Activated CD4-positive, alpha-beta memory T cell treated with anti-CD3 and anti-CD28 coated beads, Interleukin-2, amount 10 ng/mL, durations not matched to agents 7 days and 5 days (primary cell): Measurements from ENCODE around the gene GP1BB. TPM values are rescaled to one million over a fixed set of nuclear protein-coding genes. Genes with fewer than 3 reads are reported as not detected.

ENCODE experiments used
- CTCF ChIA-PET: fragments of 350-600 bp; sonication (Branson Sonifier 250); formaldehyde crosslinking; loops from one replicate; lab custom pipeline; 2021; ENCODE audit warnings: antibody characterized with exemption, inconsistent platforms; lab: Charles Lee
- POLR2A ChIA-PET: fragments of 350-600 bp; sonication (Branson Sonifier 250); formaldehyde crosslinking; loops from one replicate; lab custom pipeline; 2021; ENCODE audit warnings: antibody characterized with exemption; lab: Charles Lee
- DNase-seq: peaks from one replicate; pipeline ENCODE4 v3.0.0-alpha.2; 2020
- H3K27ac Mint-ChIP-seq: one replicate; pipeline ENCODE4 v1.8.0; 2021; ENCODE audit warnings: mild to moderate bottlenecking, mixed read lengths
- H3K27me3 Mint-ChIP-seq: one replicate; pipeline ENCODE4 v1.8.0; 2021; ENCODE audit warnings: mixed read lengths
- H3K36me3 Mint-ChIP-seq: one replicate; pipeline ENCODE4 v1.8.0; 2021; ENCODE audit warnings: low read depth, mixed read lengths
- H3K4me1 Mint-ChIP-seq: one replicate; pipeline ENCODE4 v1.8.0; 2021; ENCODE audit warnings: mixed read lengths
- H3K4me3 Mint-ChIP-seq: one replicate; pipeline ENCODE4 v1.8.0; 2021; ENCODE audit warnings: mild to moderate bottlenecking, mixed read lengths
- H3K9me3 Mint-ChIP-seq: one replicate; pipeline ENCODE4 v1.8.0; 2021; ENCODE audit warnings: mixed read lengths
- total RNA-seq, 2 experiments: library from RNA; stranded (reverse); gene quantifications; one replicate each; pipeline ENCODE4 v1.2.3, GENCODE V29; 2021

The GP1BB gene
- total RNA-seq, 2 experiments from 2014 or later = not detected

DNA sequence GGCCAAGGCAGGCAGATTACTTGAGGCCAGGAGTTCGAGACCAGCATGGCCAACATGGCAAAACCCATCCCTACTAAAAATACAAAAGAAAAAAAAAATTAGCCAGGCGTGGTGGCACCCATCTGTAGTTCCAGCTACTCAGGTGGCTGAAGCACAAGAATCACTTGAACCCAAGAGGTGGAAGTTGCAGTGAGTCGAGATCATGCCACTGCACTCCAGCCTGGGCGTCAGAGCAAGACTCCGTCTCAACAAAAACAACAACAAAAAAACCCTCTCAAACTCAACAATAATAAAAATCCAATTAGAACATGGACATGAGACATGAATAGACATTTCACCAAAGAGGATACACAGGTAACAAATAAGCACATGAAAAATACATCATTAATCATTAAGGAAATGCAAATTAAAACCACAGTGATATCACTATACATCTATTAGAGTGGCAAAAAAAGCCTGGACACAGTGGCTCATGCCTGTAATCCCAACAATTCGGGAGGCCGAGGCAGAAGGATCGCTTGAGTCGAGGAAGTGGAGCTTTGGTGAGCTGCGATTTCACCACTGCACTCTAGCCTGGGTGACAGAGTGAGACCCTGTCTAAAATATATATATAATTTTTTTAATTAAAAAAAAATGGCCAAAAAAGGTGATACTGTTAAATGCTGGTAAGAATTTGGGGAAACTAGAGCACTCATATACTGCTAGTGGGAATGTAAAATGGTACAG lies 21.8 kb upstream of the GP1BB start:
- Mint-ChIP-seq H3K27me3 (peaks cover 3% of the 10 kb centered on the region), H3K36me3 (no peaks in the 10 kb centered on the region), H3K9me3 (no peaks in the 10 kb centered on the region), H3K27ac (no peak overlapping the region), H3K4me1 (no peaks in the 10 kb centered on the region), H3K4me3 (no peak overlapping the region)
- ChIA-PET POLR2A (no interaction called here), CTCF (no interaction called here)
- DNase-seq = no peak

DNA sequence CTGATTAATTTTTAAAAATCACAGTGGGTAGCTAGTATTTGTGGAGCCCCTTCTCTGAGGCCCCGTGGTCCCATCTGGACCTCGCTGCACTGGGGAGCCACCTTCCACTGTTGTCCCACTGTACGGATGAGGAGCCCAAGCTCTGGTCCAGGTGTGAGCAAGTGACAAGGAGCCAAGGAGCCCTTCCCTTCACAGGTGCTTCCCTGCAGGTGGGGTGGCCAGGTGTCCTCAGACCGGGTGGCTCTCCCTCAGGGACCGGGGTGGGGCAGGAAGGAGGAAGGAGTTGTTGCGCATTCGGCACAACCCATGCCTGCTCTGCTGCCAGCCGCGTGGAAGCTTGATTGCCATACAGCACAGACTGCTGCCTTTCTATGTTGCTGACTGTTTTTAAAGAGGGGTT lies 19.5 kb upstream of the GP1BB start:
- POLR2A ChIA-PET = no interaction called here

DNA sequence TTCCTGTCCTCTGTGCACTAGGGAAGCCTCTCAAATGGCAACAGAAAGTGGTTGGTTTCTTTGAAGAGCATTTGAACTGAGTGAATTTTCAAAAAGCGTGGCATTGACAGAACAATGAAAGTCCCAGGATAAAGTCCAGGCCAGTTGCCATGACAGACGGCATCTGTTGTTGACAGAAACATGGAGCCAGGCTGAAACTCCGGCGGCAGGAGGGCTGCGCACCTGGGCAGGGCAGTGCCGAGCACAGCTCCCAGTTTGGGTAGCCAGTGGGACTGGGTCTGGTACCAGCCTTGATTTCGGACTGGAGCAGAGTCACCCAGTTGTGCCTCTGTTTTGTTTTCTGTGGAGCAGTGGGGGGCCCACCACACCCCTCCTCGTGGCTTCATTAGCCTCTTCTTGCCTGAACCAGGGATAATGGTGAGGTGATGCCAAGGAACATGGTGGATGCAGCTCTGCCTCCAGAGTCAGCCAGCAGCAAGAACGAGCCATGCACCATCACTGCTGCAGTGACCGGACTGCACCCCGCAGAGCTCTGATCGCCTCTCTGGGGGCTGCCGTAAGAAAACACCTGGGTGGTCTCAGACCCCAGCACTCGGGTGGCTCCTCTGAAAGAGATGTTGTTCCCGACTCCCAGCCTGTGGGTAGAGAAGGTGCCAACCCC lies 18.9 kb upstream of the GP1BB start:
- POLR2A ChIA-PET = no interaction called here
- H3K4me1 Mint-ChIP-seq = no peaks in the 10 kb centered on the region
- no peaks in the 10 kb centered on the region for H3K36me3 Mint-ChIP-seq
- no peak overlapping the region for H3K27ac Mint-ChIP-seq
- DNase-seq = no peak
- CTCF ChIA-PET = no interaction called here
- no peak overlapping the region for H3K4me3 Mint-ChIP-seq
- no peaks in the 10 kb centered on the region for H3K9me3 Mint-ChIP-seq
- peaks cover 1% of the 10 kb centered on the region for H3K27me3 Mint-ChIP-seq

More for the DNA sequence above, 19.5 kb upstream of the GP1BB start:
- no peak overlapping the region for H3K4me3 Mint-ChIP-seq
- H3K27me3 Mint-ChIP-seq = peaks cover 1% of the 10 kb centered on the region
- no peaks in the 10 kb centered on the region for H3K9me3 Mint-ChIP-seq
- no peak overlapping the region for H3K27ac Mint-ChIP-seq
- no peaks in the 10 kb centered on the region for H3K4me1 Mint-ChIP-seq
- no peak for DNase-seq
- CTCF ChIA-PET = no interaction called here
- no peaks in the 10 kb centered on the region for H3K36me3 Mint-ChIP-seq

DNA sequence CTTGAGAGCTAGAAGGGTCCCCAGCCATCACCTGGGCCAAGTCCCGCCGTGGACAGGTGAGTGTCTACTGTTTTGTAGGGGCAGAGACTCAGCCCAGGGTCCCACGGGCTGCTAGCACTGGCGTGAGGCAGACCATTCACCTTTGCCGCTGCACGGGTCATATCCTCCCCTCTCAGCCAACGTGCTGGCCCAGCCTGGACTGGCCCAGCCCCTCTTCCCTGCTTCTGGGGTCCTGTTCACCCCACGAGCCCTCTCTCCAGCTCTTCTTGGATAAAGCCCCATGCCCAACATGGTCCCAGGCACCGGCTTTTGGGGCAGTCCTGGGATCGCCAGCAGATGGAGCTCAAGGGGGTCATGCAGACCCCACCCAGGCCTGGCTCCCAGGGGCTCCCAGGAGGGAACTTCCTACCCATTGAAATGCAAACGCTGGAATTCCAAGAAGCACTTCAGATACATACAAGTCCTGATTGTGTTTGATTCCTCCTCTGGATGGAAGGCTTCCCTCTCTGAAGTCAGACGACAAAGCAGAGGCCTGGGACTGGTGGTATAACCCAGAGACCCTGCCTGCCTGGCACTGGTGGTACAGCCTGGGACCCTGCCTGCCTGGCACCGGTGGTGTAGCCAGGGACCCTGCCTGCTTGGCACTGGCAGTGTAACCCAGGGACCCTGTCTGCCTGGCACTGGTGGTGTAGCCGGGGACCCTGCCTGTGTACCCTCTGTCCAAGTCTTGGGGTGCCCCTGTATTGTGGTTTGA lies 18.0 kb upstream of the GP1BB start:
- CTCF ChIA-PET = no interaction called here
- Mint-ChIP-seq H3K4me3 (no peak overlapping the region), H3K36me3 (no peaks in the 10 kb centered on the region), H3K4me1 (no peaks in the 10 kb centered on the region), H3K27ac (no peak overlapping the region), H3K9me3 (no peaks in the 10 kb centered on the region), H3K27me3 (no peaks in the 10 kb centered on the region)
- POLR2A ChIA-PET = no interaction called here
- no peak for DNase-seq

DNA sequence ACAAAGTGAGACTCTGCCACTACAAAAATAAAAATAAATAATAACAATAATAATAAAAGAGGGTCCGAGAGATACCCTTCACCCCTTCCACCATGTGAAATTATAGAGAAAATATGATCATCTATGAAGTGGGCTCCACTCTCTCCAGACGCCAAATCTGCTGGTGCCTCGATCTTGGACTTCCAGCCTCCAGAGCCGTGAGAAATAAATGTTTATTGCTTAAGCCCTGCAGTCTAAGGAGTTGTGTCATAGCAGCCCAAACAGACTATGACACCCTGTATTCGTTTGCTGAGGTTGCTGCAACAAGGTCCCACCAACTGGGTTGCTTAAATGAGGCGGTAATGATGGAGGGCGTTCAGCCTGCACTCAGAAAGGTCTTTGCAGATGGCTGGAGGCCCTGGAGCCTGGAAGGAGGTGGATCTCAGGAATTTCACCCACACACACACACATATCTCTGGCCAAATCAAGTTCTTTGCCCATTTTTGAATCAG lies 16.6 kb upstream of the GP1BB start:
- H3K4me3 Mint-ChIP-seq = no peak overlapping the region

DNA sequence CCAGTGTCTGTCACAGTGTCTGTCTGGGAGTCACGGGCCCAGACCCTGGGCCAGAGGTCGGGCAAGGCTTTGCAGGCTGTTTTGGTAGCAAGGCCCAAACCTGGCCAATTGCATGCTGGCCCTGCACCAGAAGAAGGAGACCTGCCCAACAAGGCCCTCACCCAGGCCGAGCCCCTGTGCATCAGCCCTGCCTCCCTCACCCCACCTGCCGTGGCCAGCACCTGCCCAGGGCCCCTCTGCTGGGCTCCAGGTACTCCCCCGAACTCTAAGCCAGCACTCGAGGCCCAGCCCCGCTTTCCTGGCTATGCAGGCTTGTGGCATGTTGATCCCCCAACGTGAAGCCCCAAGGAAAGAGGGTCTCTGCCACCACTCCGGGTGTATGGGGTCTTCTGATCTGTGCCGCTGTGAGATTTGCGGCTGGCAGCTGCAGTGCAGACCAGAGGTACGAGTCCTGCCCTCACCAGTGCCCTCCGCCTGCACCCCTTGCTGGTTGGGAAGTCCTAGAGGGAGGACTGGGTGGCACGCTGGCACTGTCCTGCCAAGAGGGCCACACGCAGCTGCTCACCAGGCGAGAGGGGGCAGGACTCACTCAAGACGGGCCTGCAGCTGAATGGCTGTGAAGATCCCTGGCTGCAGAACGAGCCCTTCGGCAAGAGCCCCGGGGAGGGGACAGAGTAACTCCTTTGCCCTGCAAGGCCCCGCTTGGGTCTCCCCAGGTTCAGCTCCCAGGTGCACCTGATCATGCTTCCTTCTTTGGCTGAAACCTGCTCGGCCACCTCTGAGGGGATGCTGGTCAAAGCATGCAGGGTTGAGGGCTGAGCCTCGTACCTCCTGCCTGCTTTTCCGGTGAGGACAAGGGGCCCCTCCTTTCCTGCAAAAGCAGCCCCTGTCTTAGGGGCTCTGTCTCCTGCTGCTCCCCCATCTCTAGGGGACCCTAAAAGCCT lies 15.7 kb upstream of the GP1BB start:
- POLR2A ChIA-PET = no interaction called here
- Mint-ChIP-seq H3K9me3 (no peaks in the 10 kb centered on the region), H3K27ac (no peak overlapping the region), H3K4me3 (no peak overlapping the region), H3K4me1 (no peaks in the 10 kb centered on the region), H3K27me3 (peaks cover 5% of the 10 kb centered on the region), H3K36me3 (no peaks in the 10 kb centered on the region)
- no peak for DNase-seq
- CTCF ChIA-PET = no interaction called here

More for the DNA sequence above, 16.6 kb upstream of the GP1BB start:
- ChIA-PET CTCF (no interaction called here), POLR2A (no interaction called here)
- Mint-ChIP-seq H3K4me1 (no peaks in the 10 kb centered on the region), H3K27me3 (no peaks in the 10 kb centered on the region), H3K27ac (no peak overlapping the region), H3K9me3 (no peaks in the 10 kb centered on the region), H3K36me3 (no peaks in the 10 kb centered on the region)
- DNase-seq = no peak

DNA sequence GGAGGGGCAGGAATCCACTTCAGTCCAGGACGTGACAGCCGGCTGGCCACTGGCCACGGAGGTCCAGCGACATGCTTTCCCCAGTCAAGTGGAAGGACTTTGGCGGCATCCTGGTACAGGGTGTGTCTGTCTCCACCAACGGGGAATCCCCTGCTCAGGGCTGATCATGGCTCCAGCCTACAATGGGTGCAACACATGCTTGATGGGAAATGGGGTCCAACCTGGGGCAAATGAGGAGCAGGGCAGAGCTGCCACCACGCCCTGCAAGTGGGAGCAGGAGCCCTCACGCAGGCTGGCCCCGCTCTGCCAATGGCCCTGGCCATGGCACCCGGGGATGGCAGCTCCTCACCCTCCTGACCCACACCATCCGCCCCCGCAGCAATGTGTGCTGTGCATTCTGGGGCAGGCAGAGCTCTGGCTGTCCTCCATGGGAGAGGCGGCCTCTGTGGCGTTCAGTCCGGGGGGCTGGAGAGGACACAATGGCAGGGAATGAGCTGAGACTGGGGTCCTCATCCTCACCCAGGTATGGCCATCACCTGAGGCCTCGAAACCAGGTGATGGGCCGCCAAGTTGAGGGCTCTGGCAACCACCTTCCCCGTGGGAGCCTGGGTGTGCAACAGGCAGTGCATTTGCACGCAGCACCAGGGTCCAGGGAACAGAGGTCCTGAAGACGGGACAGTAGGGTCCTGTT lies 14.9 kb upstream of the GP1BB start:
- Mint-ChIP-seq H3K9me3 (no peaks in the 10 kb centered on the region), H3K4me3 (no peak overlapping the region), H3K27ac (no peak overlapping the region), H3K36me3 (no peaks in the 10 kb centered on the region), H3K4me1 (no peaks in the 10 kb centered on the region), H3K27me3 (peaks cover 12% of the 10 kb centered on the region)
- DNase-seq = no peak
- CTCF ChIA-PET = no interaction called here
- POLR2A ChIA-PET = no interaction called here

DNA sequence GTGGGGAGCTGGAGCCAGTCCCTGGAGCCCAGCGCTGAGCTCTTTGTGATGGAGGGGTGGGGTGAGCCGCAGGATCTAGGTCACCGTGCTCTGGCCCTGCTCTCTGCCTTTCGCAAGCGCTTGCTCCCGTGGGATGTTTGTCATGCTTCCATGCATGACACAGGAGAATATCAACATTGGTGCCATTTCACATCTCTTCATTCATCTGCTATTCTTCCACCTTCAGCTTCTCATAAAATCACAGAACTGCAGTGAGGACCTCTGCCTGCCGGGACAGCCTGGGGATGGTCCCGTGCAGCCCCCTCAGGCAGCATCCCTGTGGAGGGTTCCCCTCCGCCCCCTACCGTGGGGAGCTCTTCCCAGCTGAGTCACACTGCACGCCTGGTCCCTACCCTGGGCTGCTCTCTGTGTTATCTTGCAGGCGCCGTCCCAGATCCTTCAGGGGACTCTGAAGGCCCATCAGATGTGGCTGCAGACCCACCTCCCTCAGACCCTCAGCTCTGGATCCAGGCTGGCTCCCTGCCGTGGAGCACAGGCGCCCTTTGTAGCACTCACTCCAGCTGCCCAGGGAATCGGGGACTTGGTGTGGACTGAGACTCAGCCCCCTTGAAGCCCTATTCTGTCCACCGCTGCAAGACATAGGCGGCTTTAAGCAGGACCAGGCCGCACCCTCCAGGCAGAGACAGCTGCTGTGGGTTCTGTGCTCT lies 14.1 kb upstream of the GP1BB start:
- H3K4me1 Mint-ChIP-seq = peaks cover 2% of the 10 kb centered on the region

DNA sequence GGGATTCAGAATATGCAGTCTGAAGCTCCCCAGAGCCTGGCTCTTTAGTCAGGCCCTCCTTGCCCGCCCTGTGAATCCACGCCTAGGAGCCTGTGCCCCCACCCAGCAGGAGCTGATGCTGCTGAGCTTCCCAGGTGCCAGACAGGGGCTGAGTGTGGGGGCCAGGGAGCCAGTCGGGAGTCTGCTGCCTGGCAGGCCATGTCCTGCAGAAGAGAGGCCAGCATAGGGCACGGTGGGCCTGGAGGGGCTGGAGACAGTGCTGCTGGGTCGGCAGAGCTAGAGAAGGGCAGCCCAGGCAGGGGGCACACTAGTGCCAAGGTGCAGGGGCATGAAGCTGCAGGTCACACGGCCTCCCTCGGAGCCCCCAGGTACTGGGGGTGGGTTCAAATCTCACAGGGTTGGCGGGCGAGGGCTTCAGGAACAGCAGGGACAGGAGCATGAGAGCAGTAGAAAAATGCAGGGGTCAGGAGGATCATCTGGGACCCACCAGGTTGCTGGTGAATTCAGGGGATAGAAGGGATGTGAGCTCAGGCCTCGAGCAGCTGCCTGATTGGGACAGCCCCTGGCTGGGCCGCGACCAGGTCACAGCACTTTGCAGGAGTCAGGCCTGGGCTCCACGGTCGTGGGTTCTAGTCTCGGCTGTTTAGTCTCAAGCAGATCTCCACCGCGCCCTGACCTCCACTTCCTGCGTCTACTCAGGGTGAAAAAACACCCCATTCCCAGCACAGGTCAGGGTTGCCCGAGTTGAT lies 13.1 kb upstream of the GP1BB start:
- Mint-ChIP-seq H3K4me3 (no peak overlapping the region), H3K27me3 (peaks cover 21% of the 10 kb centered on the region), H3K4me1 (peaks cover 2% of the 10 kb centered on the region), H3K9me3 (no peaks in the 10 kb centered on the region), H3K27ac (no peak overlapping the region), H3K36me3 (no peaks in the 10 kb centered on the region)
- ChIA-PET CTCF (interaction anchor here (1.4 kb wide), 1 partner anchor 20 kb away, joined by 3 read pairs; no protein-coding TSS in a partner anchor), POLR2A (no interaction called here)
- DNase-seq = no peak

More for the DNA sequence above, 14.1 kb upstream of the GP1BB start:
- ChIA-PET CTCF (no interaction called here), POLR2A (no interaction called here)
- H3K9me3 Mint-ChIP-seq = no peaks in the 10 kb centered on the region
- no peaks in the 10 kb centered on the region for H3K36me3 Mint-ChIP-seq
- peaks cover 18% of the 10 kb centered on the region for H3K27me3 Mint-ChIP-seq
- H3K4me3 Mint-ChIP-seq = no peak overlapping the region
- H3K27ac Mint-ChIP-seq = no peak overlapping the region
- no peak for DNase-seq

DNA sequence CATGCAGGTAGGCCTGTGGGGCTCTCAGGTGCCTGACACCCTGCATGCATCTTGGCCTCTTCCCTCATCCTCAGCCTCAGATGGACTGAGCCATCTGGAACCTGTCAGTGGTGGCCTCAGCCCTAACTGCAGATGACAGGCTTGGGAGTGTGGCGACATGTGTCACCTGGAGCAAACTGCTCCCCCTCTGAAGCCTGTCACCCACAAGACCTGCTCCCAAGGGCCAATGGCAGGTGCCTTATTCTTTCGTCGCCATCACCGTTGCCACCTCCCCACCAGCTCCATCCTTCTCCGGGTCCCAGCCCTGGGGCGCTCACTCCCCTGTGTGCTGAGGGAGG lies 12.6 kb upstream of the GP1BB start:
- ChIA-PET CTCF (interaction anchor here (1.4 kb wide), 1 partner anchor 20 kb away, joined by 3 read pairs; no protein-coding TSS in a partner anchor), POLR2A (no interaction called here)
- no peak overlapping the region for H3K27ac Mint-ChIP-seq
- peaks cover 2% of the 10 kb centered on the region for H3K4me1 Mint-ChIP-seq
- H3K9me3 Mint-ChIP-seq = no peaks in the 10 kb centered on the region
- H3K36me3 Mint-ChIP-seq = no peaks in the 10 kb centered on the region
- no peak overlapping the region for H3K4me3 Mint-ChIP-seq
- DNase-seq = no peak
- H3K27me3 Mint-ChIP-seq = peaks cover 23% of the 10 kb centered on the region

DNA sequence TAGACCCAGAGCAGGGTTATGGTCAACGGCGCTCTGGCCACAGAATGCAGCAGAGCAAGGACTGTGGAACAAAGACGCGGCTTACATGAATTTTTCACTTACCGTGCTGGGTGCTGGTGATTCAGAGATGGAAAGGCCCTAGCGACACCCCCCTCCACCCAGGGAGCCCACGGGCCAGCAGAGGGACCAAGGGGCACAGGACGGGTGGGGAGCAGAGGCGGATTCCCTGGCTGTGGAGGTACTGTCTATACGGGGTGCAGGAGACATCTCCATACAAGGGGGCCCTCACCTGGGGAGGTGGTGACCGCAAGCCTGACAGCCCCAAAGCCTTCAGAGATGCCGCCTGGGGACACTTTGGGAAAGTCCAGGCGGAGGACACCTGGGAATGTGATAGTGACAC lies 10.1 kb upstream of the GP1BB start:
- ChIA-PET POLR2A (no interaction called here), CTCF (no interaction called here)

More for the DNA sequence above, 10.1 kb upstream of the GP1BB start:
- Mint-ChIP-seq H3K4me3 (no peak overlapping the region), H3K27me3 (peaks cover 28% of the 10 kb centered on the region), H3K36me3 (no peaks in the 10 kb centered on the region), H3K4me1 (peaks cover 5% of the 10 kb centered on the region), H3K9me3 (no peaks in the 10 kb centered on the region), H3K27ac (no peak overlapping the region)
- no peak for DNase-seq
